NCI-H146 treated with DMSO at 0.1 percent for 48 hours (cell line): ENCODE results near the gene RNU1-2.
"Not testable (repeated sequence)": the region's sequence is repeated elsewhere in the genome, so short reads cannot be mapped to it uniquely, and the experiment has no call there.

Source experiments
- DNase-seq: peaks from one replicate; lab custom pipeline; 2025; ENCODE audit not compliant: unreplicated experiment; lab: John Stamatoyannopoulos, UW

The RNU1-2 gene

DNA sequence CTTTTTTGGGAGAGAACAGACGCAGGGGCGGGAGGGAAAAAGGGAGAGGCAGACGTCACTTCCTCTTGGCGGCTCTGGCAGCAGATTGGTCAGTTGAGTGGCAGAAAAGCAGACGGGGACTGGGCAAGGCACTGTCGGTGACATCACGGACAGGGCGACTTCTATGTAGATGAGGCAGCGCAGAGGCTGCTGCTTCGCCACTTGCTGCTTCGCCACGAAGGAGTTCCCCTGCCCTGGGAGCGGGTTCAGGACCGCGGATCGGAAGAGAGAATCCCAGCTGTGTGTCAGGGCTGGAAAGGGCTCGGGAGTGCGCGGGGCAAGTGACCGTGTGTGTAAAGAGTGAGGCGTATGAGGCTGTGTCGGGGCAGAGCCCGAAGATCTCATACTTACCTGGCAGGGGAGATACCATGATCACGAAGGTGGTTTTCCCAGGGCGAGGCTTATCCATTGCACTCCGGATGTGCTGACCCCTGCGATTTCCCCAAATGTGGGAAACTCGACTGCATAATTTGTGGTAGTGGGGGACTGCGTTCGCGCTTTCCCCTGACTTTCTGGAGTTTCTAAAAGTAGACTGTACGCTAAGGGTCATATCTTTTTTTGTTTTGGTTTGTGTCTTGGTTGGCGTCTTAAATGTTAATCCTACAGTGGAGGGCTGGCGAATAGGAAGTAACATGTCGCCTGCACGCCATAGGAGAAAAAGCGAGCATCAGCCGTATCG is at the start of gene RNU1-2:
Gene RNU1-2, plus strand, starts transcription at position 383 of the 718 bp plus-strand sequence.
- DNase-seq: peak; percentile 91

DNA sequence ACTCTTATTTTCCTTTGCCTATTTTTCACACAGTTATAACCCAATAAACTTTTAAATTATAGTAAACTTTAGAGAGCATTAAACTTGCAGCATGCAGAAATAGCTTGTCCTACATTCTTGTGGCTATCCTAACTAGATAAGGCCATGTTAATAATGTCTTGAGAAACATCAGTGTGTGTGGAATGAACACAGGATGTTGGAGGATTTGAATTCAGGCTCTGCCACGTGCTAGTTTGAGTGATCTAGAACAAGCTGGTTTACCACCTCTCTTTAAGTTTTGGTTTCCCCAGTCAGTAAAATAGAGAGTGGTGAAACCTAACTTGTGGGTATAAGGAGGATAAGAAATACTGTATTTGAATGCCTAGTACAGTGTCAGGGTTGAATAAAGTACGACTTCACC is 39.6 kb upstream of the RNU1-2 start:
- not testable (repeated sequence) for DNase-seq

DNA sequence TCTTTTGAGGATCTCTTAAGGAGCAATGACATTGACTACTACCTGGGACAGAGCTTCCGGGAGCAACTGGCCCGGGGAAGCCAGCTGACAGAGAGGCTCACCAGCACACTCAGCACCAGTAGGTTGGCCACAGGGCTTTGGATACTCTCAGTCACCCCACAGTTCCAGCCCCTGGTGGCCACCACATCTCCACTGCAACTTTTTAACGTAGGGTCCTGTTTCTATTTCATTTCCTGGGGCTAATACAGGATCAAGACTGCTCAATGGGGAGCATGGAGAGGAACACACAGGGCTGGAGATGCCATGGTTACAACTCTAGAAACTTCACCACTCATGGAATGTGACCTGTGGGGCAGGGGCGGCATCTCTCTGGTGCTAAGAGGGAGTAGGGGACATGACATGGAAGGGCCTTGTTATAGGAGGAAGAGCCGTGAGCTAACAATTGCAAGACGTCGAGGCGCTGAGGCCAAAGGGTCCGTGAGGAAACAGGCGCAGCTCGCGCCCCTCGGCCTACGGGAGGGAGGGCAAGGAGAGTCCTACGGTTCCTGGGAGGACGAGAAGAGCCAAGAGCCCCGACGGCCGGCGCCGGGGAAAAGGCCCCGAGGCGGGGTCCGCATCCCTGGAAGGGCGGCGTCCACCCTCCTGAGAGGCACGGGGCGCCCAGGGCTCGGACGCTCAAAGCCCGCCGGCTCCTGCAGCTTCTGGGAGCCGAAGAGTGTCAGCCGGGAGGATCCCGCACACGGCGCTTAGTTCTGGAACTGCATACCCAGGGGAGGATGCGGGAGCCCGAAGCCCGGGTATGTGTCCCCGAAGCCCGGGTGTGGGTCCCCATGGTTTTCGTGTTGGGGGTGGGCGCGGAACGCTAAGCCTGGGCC is 36.4 kb upstream of the RNU1-2 start:
- DNase-seq: not testable (repeated sequence)

DNA sequence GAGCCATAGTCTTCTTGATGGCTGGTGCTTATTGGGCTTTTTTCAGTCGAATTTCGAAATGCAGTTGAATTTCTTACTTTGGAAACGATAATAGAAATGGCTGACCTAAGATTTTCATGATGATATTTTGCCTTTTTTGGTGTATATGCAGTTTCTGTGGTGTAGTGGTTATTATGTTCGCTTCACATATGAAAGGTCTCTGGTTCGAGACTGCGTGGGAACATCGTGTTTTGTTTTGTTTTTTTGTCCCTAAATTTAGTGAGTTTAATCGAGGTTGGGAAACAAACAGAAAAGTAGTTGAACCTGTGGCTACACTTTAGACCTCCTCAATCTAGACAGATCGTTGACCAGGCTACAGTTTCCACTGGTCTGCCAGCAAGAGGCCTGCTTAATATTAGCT is 35.7 kb upstream of the RNU1-2 start:
- not testable (repeated sequence) for DNase-seq

DNA sequence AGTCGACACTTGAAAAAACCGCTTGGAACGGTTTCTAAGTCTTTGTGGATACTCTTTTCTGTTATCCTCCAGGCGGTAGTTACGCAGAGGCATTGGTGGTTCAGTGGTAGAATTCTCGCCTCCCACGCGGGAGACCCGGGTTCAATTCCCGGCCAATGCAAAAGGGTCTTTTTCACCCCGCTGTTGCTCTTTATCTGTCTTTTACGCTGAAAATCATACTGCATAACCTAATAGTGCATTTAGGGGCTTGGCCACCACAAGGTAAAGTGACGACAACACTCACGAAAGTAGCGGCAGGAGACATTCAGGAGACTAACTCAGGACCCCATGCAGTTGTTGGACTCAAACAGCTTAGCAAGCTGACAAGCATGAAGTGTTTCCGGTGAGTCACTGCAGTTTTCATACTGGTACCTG is 33.9 kb upstream of the RNU1-2 start:
- not testable (repeated sequence) for DNase-seq

DNA sequence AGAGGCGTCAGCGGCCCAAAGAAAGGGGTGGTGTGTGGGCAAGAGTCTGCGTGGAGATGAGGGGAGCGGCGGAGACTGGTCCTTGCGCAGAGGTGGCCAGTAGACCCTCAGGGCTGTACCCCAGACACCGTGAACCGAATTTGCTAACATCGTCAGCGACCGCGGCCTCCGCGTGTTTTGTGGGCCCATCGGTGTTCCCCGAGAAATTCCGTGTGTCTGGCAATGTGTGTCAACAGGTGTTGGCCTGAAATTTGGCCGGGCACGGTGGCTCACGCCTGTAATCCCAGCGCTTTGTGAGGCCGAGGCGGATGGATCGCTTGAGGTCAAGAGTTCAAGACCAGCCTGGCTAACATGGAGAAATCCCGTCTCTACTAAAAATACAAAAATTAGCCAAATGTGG is 33.4 kb upstream of the RNU1-2 start:
- not testable (repeated sequence) for DNase-seq

DNA sequence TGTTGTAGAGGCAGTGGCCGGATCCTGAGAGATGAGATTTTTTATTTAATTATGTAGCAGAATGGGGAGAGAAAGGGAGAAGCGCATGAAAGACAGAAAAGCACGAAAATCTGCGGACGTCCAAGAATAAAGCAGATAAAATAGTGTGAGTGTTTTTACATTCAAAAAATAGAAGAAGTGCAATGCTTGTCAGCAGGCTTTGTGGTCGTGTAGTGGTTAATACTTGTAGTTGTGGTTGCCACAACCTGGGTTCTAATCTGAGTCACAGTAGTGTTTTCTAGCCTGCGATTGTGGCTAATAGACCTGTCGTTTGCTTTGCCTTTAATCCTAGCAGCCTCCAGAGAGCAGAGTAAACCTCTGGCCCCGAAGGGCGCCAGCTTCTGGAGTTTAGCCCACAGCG is 32.8 kb upstream of the RNU1-2 start:
- DNase-seq: not testable (repeated sequence)

DNA sequence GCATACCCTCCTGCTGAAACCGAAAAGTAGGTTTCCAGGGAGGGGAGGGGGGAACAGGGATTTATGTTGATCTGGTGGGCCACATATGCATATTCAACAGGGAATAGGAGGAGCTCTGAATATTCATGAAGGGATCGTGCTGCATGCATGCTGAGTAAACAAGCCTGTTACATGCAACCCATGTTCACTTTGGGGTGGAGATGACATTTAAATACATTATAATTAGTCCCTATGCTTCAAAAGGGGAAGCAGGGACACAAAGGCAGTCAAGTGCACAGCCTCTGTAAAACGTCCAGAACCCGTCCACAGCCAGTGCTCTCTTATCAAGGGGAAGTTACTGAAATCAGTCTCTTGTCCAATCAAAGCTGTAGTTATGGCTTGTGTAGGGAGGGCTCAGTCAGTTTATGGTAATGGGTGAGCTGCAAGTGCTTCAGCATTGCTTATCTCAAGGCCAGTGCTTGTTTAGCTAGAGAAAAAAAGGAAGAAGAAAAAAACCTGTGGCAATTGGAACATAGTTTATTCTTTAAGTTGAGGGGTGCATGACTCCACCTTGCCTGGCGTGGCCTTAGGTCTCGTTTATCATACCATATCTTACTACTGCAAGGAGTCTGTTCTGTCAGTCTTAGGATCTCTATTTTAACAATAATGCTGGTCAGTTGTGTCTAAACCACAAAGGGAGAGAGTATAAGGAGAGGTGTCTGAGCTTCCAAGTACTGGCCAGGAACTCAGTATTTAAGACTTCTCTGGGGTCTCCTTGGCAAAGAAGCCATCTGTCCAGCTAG is 28.7 kb upstream of the RNU1-2 start:
- not testable (repeated sequence) for DNase-seq

DNA sequence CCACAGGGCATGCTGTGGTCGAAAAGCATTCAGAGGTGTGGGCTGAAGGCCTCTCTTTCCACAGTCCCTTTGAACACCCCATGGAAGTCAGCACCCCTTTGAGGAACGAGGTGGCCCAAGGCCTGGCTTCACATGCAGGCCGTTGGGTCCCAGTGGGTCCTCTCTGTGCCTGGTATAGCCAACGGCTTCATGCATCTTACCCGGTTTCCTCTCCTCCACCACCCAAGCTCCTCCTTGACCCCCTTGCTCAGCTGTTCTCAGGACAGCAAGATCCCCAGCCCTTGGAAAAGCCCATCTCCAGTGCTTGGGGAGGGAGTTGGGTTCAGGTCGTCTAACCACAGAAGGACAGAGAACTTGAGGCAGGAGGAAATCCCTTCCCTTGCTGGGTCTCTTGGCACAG is 27.0 kb upstream of the RNU1-2 start:
- not testable (repeated sequence) for DNase-seq

DNA sequence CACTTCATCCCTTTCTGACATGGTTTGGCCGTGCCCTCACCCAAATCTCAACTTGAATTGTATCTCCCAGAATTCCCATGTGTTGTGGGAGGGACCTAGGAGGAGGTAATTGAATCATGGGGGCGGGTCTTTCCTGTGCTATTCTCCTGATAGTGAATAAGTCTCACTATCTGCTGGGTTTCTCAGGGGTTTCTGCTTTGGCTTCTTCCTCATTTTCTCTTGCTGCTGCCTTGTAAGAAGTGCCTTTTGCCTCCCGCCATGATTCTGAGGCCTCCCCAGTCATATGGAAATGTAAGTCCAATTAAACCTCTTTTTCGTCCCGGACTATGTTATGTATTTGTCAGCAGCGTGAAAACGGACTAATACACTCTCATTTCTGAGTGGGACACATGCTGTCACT is 25.8 kb upstream of the RNU1-2 start:
- not testable (repeated sequence) for DNase-seq

DNA sequence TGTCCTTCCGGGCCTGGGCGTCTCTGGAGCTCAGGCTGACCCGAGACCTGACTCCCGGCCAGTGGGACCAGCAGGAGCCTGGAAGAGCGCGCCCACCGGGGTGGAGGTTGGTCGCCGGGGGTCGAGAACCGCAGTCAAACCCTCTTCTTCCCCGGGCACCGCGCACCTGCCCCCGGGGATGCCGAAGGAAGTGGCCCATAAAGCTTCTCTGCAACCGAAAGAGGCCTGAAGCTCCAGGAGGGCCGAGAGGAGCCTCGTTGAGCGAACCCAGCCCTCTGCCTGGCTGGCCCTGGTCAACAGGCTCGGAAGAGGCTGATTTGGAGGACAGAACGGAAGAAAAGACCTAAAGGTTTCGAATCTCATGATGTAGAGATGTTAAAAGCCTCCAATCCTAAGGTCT is 24.6 kb upstream of the RNU1-2 start:
- not testable (repeated sequence) for DNase-seq

DNA sequence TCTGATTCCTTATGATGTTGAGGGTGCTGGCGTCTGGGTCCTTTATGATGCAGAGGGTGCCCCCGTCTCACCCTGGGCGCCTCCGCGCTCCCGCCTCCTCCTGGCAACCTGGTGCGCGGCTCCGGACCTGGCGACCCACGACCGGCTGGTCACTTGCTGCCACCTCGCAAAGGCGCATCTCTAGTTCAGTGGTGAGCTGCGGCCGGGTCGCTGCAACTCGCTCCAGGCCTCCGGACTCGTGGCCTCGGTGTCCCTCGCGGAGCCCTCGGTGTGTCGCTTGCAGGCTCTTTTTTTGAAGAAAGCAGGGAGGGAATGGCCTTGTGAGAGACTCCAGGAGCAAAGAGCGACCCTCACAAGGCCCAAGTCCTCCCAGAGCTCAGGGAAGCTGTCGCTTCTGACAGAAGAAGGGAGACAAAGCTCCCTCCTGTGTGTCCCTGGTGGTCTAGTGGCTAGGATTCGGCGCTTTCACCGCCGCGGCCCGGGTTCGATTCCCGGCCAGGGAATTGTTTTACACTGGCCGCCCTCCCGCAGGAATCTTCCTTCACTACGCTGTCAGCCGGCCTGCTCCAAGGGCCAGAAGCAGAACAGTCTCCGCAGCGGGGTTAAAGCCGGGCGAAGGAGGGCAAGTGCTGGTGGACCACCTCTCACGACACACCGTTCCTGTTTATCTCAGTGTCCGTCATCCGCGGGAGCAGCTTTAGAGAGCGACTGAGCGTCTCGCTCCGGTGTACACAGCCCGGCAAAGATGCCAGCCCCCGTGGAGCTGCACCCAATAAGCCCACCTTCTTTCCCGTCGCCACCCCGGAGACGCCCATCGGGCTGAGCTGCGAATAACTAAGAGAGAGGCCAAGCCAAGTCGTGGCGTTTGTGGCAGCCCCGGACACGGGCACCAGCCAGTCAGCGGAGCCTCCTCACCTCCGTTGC is 23.4 kb upstream of the RNU1-2 start:
- not testable (repeated sequence) for DNase-seq

DNA sequence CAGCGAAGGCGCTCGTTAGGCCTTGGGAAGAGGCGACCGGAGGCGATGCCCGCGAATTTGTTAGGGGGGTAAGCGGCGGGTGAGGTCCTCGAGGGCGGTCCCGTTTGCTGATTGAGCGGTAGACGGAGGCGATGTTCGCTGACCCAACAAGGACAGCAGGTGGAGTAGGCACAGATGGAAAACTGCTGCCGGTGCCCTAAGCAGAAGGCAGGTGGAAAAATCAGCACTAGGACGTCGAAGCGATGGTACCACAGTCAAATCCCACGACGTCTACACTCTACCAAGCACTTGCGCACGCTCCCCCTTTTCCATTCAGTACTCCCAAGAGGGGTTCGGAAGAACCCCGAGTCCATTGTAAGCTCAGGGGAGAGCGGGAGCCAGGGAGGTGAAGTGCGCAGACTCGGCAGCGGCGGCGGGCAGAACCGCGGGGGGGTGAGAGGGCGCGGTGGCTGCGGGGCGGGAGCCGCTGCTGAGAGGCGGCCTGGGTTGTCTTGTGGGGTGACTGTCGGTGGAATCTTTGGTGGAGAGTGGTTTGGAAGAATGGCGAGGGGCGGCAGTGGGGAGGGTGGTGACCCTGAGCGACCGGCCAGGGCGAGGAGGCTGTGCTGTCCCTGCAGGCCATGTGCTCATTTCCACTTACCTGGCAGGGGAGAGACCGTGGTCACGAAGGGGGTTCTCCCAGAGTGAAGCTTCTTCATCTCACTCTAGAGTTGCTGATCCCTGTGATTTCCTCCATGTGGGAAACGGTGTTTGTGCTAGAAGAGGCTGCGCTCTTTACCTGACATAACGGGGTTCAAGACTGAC is 22.5 kb upstream of the RNU1-2 start:
- not testable (repeated sequence) for DNase-seq

DNA sequence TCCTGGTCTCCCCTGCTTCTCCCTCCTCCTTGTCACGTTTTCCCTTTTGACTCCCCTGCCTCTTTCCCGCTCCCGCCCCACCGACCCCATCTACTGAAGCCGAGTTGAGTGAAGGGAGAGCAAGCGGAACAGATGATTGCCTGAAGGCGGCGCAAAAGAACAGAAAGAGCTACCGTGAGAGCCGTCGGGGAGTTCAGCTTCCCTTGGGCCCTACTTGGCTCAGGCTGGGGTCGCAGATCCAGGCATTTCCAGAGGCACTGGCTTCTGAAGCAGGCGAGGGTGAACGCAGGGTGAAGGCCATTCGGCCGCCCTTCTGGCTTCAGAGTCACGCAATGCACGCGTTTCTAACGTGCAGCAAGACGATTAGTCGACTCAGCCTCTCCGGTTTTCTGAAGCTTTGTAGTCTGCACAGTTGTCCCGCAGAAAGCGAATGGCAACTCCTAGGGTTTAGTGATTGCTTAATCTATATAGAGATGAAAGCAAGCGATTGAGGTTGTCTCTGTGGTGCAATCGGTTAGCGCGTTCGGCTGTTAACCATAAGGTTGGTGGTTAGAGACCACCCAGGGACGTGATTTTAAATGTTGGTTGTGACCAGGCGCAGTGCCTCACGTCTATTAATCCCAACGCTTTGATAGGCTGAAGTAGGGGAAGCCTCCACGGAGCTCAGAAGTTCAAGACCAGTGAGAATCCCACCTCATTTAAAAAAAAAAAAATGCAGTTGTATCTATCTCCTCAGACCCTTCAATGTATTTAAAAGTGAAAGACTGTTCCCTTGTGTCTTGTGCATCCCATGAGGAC is 20.6 kb upstream of the RNU1-2 start:
- not testable (repeated sequence) for DNase-seq

DNA sequence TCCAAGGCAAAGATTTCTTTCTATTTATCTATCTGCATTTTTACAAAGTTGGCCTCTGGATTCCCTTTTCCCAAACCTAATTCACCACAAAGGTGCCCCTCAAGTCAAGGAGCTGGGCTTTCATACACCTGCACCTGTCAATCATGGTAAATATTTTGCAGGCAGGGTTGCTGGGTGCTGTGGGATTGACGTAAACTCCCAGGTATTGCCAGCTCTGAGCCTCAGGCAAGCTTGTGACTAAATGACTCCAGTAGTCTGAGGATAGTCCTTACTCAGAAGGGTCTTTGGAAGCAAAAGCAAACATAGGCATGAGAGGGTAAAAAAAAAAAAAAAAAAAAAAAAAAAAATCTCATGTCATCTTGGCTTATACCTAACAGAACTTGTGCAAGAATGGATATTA is 14.0 kb upstream of the RNU1-2 start:
- DNase-seq: not testable (repeated sequence)

DNA sequence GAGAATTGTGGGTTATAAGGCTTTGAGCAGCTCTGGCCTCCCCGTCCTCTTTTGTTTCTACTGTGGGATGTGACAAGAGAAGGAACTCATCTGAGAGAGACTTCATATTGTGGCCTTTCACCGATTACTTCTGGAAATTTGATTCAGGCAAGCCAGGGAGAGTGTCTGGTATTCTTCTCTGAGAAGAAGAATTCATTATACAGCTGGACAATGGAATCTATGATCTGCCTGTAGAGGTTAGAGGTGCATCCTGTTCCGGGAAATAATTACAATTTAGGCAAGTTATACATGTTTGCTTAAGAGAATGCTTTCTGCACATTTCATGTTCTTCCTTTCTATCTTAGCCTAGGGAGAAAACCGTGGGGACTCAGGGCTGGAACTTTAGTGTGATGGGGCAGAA is 12.8 kb upstream of the RNU1-2 start:
- DNase-seq: no peak

DNA sequence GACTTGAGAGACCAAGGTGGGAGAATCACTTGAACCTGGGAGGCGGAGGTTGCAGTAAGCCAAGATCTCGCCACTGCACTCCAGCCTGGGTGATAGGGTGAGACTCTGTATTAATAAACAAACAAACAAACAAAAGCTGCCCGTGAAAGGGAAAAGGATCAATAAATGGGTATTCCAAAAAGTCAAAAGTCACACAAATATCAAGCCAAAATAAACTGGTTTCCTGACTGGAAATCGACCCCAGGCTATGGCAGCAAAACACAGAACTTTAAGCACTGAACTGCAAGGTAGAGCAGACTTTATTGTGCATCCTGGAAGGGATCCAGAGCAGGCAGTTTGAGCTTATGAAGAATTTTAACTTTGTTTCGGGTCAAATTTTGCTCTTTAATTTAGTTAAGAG is 11.3 kb upstream of the RNU1-2 start:
- DNase-seq: not testable (repeated sequence)

DNA sequence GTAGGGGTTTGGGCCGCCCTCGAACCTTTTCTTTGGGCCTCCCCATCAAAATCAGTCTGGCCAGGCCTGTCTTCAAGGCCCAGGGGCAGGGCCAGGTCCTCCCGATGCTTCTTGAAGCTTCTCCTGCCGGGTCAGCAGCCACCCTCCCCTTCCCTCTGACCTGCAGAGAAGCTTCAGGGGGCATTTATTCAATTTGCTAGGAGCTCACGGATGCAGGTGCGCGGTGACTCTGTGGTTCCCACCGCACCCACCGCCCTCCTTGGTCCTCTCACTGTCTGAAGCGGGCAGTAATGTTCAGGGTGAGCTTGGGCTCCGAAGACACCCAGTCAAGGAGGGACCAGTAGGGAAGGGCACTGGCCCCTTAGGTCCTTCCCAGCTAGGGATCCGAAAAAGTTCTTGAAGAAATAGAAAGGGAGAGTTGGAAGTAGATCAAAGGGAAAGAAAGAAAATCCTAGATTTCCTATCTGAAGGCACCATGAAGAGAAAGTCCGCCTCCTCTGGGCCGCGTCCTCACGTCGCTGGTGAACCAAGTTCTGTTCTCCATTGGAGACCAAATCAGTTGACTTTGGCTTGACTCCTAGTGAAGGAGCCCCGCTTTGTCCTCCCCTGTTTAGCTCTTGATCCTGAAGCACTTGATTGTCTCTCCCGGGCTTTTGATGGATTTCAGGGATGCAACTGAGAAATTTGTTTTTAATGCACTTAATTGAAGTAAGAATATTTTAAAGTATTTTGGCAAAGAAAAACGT is 8.7 kb upstream of the RNU1-2 start:
- no peak for DNase-seq
